Stimulated activated CD4-positive, alpha-beta T cell treated with anti-CD3 and anti-CD28 coated beads, Interleukin-2, amount 100 ng/mL, for 4 hours (primary cell): ENCODE results near the gene GPS2.
"Not testable (repeated sequence)": the region's sequence is repeated elsewhere in the genome, so short reads cannot be mapped to it uniquely, and the experiment has no call there.

ENCODE experiments used
- DNase-seq: peaks from one replicate; pipeline ENCODE4 v3.0.0-alpha.2; 2020; ENCODE audit warnings: low read depth

The GPS2 gene

GRCh38 chr17:7314719-7315569, at the start of gene GPS2:
TSS of gene GPS2 (minus strand) at chr17:7315360. CDS start at chr17:7315052, 308 bp downstream.
- peak; percentile 89 for DNase-seq

GRCh38 chr17:7363311-7363710, 48.2 kb upstream of the GPS2 start:
- DNase-seq = no peak

GRCh38 chr17:7361906-7362305, 46.7 kb upstream of the GPS2 start:
- no peak for DNase-seq

- DNase-seq = no peak
Measured at GRCh38 chr17:7357381-7357780, 42.2 kb upstream of the GPS2 start.

GRCh38 chr17:7356756-7357155, 41.6 kb upstream of the GPS2 start:
- no peak for DNase-seq

- peak; percentile 73 for DNase-seq
Measured at GRCh38 chr17:7356072-7356549, 41.0 kb upstream of the GPS2 start.

- DNase-seq = no peak
Measured at GRCh38 chr17:7355573-7355972, 40.4 kb upstream of the GPS2 start.

- no peak for DNase-seq
Measured at GRCh38 chr17:7355053-7355452, 39.9 kb upstream of the GPS2 start, which contains the start of gene TMEM95. TSS of gene TMEM95 (plus strand) at chr17:7355156. CDS start at chr17:7355205, 49 bp downstream.

GRCh38 chr17:7354262-7354843, 39.2 kb upstream of the GPS2 start:
- DNase-seq = no peak

GRCh38 chr17:7352910-7353635, 37.9 kb upstream of the GPS2 start:
- no peak for DNase-seq

- DNase-seq = no peak
Measured at GRCh38 chr17:7352503-7352889, 37.3 kb upstream of the GPS2 start.

- peak; percentile 40 for DNase-seq
Measured at GRCh38 chr17:7351665-7352502, 36.7 kb upstream of the GPS2 start, which contains the start of gene KCTD11. TSS of gene KCTD11 (plus strand) at chr17:7352162.

- DNase-seq = no peak
Measured at GRCh38 chr17:7348478-7349242, 33.5 kb upstream of the GPS2 start.

GRCh38 chr17:7347630-7348477, 32.7 kb upstream of the GPS2 start:
- DNase-seq = no peak

- no peak for DNase-seq
Measured at GRCh38 chr17:7346761-7347614, 31.8 kb upstream of the GPS2 start.

- DNase-seq = no peak
Measured at GRCh38 chr17:7343250-7343649, 28.1 kb upstream of the GPS2 start.

- DNase-seq = no peak
Measured at GRCh38 chr17:7341842-7342241, 26.7 kb upstream of the GPS2 start.

- DNase-seq = no peak
Measured at GRCh38 chr17:7340179-7340578, 25.0 kb upstream of the GPS2 start.

- DNase-seq = not testable (repeated sequence)
Measured at GRCh38 chr17:7337600-7337999, 22.4 kb upstream of the GPS2 start.
